GM12874 (cell line): ENCODE results near the gene TSNAXIP1.

Experiments
- CTCF ChIP-seq: IDR thresholded peaks from 2 replicates; pipeline ENCODE4 v1.5.1; 2011; ENCODE audit warnings: low read depth, mild to moderate bottlenecking, control low read depth, low read length, moderate library complexity; ENCODE audit not compliant: insufficient read depth

Gene TSNAXIP1

GRCh38 chr16:67762385-67762784 lies 44.3 kb upstream of the TSNAXIP1 start:
- TF ChIP-seq CTCF: no peak

GRCh38 chr16:67763066-67763465 lies 43.6 kb upstream of the TSNAXIP1 start:
- no peak for TF ChIP-seq CTCF

- TF ChIP-seq CTCF: no peak
Observed at GRCh38 chr16:67764158-67764667, 42.5 kb upstream of the TSNAXIP1 start.

- no peak for TF ChIP-seq CTCF
Observed at GRCh38 chr16:67766291-67766690, 40.4 kb upstream of the TSNAXIP1 start.

GRCh38 chr16:67767953-67768352 lies 38.7 kb upstream of the TSNAXIP1 start:
- TF ChIP-seq CTCF: no peak

GRCh38 chr16:67770346-67770991 lies 36.2 kb upstream of the TSNAXIP1 start:
- TF ChIP-seq CTCF: no peak

GRCh38 chr16:67773099-67773498 lies 33.6 kb upstream of the TSNAXIP1 start:
- no peak for TF ChIP-seq CTCF
